WI38 (cell line): ENCODE results near the gene ACRBP.
"Not testable (repeated sequence)": the region's sequence is repeated elsewhere in the genome, so short reads cannot be mapped to it uniquely, and the experiment has no call there.

Experiments used
- H3K4me3 ChIP-seq: 2 replicates; pipeline ENCODE4 v1.5.1; 2011; ENCODE audit warnings: low read depth, mild to moderate bottlenecking, control low read depth, low read length
- CTCF ChIP-seq: IDR thresholded peaks from 2 replicates; pipeline ENCODE4 v1.5.1; 2012; ENCODE audit warnings: low read depth, mild to moderate bottlenecking, control low read depth, low read length

ACRBP gene

GRCh38 chr12:6607751-6608591, 39.3 kb downstream of the ACRBP start:
- TF ChIP-seq CTCF: no peak
- no peak overlapping the region for H3K4me3 ChIP-seq

DNA sequence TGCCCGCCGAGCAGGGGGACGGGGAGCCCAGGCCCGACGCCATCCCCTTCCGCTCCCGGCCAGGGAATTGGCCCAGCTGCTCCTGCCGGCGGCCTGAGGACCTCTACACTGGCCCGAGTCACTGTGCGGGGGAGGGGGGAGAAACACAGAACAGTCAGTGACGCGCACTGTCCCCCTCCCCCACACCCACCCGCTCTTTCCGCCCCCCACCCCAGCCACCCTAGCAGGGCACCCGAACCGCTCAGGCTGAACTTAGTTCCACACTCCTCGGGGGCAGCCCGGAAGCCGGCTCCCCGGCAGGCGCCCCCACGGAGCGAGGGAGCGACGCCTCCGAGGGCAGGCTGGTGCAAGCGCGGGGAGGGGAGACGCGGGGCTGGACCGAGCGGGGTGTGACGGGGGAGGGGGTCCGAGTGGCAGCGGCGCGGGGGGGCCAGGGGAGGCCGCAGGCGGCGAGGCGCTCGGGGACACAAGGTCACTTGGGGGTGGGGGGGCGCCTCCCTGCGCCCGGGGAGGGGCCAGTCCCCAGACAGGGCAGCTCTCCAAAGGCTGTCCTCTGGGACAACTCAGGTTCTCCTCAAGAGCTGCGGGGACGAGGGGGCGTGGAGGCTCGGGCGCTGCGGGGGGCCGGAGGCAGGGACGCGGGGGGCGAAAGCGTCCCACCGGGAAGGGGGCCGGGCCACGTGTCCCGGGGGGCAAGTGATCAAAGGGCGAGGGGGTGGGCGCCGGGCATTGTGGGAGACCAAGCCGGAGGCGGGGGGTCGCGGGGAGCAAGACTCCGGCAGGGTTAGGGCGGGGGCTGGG, 40.7 kb downstream of the ACRBP start:
- no peak for TF ChIP-seq CTCF
- H3K4me3 ChIP-seq: peak overlapping the region; percentile 66

- TF ChIP-seq CTCF: no peak
- peak overlapping the region; percentile 66 for H3K4me3 ChIP-seq
Observed at GRCh38 chr12:6605421-6606330, 41.6 kb downstream of the ACRBP start.

- no peak for TF ChIP-seq CTCF
- H3K4me3 ChIP-seq: peak overlapping the region; percentile 66
Observed at GRCh38 chr12:6604259-6605029, 42.8 kb downstream of the ACRBP start.

- H3K4me3 ChIP-seq: 0 out of 2 replicates have a peak overlapping the region, but pooled peaks have one; percentile 27
- no peak for TF ChIP-seq CTCF
Observed at GRCh38 chr12:6603095-6603567, 44.1 kb downstream of the ACRBP start.

DNA sequence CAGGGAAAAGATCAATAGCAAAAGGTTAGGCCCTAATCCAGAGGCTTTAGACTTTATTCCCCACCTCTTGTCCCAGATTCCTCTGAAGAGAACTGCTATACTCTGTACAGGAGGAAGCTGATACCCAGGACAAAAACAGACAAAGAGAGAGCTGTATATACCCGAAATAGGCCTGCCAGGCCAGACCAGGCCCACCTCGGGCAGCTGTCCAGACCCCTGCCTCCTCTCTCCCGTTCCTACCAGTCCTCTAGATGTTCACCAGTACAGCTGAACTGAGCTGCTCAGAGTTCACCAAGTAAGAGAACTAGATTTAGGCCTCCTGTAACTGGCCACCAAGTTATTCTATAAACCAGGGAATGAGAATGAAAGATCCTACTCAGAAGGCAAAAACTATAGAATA, 44.7 kb downstream of the ACRBP start:
- H3K4me3 ChIP-seq: no peak overlapping the region
- TF ChIP-seq CTCF: no peak

GRCh38 chr12:6595673-6596072, 51.6 kb downstream of the ACRBP start:
- H3K4me3 ChIP-seq: not testable (repeated sequence)
